Lung microvascular endothelial cell (primary cell): ENCODE measurements around the gene ZDHHC9. TPM values are rescaled to one million over a fixed set of nuclear protein-coding genes. Genes with fewer than 3 reads are reported as not detected.

Source experiments
- DNase-seq, 2 donors: peaks; one replicate each; pipeline versions ENCODE4 v3.0.0 to v3.0.0-alpha.2; 2010; ENCODE audit warnings: low read depth in 2 of 2
- total RNA-seq: library from RNA; depleted of rRNA; stranded (reverse); fragments of >200 nt; gene quantifications from 2 replicates; pipeline ENCODE4 v1.2.1, GENCODE V29; 2014

ZDHHC9 gene
- total RNA-seq, 1 donor from 2014 or later = 15.9 TPM

DNA sequence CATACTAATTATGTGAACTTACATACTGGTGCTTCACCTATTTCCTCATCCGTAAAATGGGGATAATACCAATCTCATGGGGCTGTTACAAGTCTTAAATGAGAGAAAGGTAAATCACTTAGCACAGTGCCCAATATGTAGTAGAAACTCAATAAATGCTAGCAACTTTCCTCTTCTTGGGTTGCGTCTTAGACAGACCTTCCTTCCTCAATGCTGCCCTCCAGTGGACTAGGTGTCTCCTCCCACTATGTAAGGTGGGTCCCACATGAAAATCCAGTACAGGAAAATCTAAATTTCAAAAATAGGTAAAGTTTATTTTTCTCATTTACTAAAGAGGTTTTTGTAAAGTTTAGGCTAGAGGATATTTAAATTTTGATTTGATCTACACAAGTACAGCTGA lies 20.6 kb downstream of the ZDHHC9 start:
- DNase-seq = peak; percentile 28 to 60

DNA sequence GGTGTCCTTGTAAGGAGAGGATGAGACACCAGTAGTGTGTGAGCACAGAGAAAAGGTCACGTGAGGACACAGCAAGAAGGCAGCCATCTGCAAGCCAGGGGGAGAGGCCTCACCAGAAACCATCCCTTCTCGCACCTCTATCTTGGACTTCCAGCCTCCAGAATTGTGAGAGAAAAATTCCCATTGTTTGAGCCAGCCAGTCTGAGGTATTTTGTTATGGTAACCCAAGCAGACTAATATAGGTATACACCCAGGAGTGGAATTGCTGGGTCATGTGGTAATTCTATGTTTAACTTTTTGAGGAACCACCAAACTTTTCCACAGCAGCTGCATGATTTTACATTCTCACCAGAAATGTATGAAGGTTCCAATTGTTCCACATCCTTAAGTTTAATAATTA lies 25.6 kb downstream of the ZDHHC9 start:
- DNase-seq = no peak

DNA sequence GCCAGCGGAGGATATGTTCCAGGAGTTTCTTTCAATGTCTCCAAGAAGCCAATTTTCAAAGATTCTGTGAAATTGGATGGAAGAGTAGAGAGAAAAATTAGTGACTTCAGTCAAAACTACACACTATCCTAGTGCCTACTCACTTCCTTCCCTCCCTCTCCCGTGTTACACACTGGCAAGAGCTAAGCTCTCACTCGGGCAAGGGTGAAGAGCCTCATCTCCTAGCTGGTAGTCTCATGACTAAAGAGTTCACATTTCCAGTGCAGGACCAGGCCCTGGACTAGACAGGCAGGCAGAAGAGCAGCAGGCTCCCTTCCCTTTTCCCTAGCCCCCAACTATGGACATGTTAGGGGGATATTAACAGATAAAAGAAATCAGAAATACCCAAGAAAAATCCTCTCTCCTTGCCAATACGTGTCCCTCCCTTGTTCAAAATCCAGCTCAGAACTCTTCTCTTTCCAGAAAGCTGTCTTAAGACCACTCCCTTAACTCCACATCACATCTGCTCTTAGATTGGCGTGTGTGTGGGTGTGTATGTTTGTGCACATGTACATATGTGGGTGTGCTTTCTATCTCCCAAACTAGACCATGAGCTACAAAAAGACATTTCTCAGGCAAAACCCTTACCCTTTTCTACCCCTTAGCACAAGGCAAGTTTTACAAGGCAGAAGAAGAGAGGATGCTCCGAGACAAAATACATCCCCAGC lies 29.9 kb downstream of the ZDHHC9 start:
- DNase-seq = no peak

DNA sequence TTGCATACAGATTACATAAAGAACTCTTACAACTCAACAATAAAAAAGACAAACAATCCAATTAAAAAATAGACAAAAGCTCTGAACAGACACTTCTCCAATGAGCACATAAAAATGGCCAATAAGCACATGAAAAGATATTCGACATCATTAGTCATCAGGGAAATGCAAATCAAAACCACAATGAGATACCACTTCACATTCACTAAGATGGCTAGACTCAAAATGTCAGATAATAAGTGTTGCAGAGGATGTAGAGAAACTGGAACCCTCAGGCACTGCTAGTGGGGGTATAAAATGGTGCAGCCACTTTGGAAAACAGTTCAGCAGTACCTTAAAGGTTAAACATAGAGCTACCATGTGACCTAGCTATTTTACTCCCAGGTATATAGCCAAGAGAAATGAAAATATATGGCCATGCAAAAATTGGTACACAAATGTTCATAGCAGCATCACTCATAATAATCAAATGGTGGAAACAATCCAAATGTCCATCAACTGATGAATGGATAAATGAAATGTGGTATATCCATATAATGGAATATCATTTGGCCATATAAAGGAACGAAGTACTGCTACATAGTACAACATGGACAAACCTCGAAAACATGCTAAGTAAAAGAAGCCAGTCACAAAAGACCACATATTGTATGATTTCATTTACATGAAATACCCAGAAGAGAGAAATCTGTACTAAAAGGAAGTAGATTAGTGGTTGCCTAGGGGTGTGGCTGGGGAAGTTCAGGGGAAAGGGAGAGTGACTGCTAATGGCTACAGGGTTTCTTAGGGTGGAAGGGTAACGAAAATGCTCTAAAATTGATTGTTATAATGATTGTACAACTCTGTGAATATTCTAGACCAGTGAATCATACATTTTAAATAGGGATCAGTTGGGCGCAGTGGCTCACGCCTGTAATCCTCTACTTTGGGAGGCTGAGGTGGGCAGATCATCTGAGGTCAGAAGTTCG lies 34.6 kb downstream of the ZDHHC9 start:
- DNase-seq = no peak

DNA sequence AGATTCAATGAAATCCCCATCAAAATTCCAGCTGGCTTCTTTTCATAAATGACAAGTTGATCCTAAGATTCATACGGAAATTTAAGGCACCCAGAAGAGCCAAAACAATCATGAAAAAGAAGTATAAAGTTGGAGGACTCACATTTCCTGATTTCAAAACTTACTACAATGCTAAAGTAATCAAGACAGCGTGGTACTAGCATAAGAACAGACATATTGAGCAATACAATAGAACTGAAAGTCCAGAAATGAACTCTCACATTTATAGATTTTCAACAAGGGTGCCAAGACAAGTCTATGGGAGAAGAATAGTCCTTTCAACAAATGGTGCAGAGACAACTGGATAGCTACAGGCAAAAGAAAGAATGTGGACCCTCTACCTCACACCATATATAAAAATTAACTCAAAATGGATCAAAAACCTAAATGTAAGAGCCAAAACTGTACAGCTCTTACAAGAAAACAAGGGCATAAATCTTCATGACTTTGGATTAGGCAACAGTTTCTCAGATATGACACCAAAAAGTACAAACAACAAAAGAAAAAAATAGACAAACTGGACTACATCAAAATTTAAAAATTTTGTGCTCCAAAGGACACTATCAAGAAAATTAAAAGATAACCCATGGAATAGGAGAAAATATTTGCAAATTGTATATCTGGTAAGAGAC lies 35.4 kb downstream of the ZDHHC9 start:
- DNase-seq = no peak

DNA sequence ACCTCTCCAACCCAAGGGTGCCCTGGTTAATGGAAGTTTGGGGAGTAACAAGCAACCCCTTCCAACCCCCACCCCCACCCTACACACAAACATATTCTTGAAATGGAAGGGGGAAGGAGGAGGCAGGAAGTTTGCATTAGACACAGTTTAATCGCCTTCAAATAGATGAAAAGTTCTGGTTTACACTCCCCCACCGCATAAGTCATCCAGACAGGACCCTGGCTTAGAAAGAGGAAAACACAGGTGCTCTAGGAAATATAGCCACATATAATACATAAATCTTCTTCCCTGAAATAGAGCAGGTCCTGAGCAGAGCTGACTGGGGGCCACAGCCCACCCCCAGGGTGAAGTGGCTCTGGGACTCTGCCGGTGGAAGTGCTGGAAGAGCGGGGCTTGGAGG lies 38.9 kb downstream of the ZDHHC9 start:
- no peak for DNase-seq

DNA sequence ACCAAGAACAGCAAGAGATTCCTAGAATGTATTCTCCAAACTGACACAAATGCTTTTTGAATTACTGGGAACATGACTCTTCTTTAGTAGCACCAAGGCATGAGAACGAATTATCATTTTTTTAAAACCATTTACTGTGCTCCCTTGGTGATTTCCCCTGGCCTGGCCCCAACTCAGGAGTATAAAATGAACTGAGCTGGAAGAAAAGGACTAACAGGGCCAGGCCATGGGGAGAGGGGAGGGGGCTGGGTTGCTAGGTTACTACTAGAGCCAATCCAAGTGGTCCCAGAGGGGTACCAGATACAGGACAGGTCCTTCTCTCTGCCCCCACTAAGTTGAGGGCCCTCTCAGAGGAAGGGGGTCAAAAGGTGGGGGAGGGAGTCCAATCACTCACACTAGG lies 40.8 kb downstream of the ZDHHC9 start:
- DNase-seq = no peak

DNA sequence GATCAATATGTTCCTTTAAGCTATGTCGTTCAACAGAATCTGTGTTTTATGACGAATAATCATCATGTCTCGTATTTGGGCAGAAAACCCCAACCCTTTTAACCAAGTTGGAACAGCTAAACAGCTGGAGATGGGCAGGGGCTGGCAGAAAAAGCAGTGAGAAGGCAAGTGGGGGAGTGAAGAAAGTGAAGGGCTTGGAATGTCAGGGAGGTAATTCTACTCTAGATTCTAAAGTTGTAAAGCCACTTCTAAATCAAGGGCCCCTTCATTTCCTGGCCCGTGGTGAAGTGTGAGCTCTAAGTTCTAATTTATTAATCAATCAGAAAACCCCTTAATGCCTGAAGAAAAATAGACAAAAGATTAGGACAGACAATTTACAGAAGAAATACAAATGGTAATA lies 43.5 kb downstream of the ZDHHC9 start:
- DNase-seq = no peak

DNA sequence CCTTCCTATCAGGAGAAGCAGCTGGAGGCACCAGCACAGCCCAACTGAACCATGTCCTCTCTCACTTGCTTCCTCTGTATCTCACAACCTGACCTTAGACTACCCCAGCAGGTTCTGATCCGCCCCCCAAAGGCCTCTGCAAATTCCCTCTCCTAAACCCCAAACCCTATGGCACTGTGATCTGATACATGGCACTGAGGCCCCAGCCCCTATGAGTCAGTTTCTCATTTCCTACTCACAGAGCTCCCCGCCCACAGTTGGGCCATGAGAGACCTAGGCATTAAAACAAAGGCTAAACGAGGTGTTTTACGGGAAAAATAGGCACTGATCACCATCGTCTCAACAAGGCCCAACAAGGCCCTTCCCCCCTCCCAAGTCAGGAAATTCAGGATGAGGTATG lies 44.8 kb downstream of the ZDHHC9 start:
- no peak for DNase-seq

DNA sequence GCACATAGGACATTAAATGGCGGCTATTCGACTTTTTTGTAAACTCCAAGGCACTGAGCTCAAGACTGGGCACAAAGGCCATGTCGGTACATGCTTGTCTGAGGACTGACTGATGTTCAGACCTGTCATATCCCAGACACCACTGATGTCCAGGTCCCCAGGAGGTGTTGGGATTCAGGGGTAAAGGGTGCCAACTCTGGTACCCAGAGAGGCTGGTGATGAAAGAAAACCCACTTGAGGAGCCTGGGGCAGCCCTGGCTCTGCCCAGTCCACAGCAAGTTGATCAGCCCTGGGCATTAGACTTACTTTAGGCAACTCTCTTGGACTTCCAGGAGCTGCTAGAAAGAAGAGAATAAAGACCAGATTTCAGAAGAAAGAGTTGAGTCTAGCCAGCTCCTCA lies 45.2 kb downstream of the ZDHHC9 start:
- no peak for DNase-seq

DNA sequence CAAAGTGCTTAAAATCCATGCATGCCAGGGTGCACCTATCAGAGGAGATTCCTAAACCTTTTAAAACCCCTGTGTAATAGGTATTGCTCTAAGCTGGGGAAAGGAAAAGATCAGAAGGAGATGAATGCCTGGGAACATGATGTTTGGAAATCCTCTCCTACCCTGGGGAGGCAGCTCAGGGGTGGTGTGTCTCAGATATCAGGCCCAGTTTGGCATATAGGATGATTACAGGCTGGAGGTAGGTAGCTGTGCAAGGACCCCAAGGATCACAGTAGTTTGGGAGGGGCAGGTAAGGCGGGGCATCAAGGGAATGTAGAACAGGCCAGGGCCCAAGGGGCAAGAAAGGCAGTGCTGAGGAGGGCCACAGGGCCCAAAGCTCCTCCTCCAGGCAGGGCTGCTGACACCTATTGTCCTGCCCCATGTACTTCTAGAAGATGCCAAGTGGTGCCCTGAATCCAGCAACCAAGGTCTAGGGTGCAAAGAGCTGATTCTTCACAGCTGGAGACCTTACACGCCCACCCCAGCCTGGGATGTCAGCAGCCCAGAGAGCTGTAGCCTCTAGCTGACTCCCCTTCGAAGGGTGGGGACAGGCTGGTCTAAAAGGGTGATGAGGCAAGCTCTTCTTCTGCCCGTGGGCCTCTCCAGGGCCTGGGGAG lies 46.3 kb downstream of the ZDHHC9 start:
- DNase-seq = no peak

DNA sequence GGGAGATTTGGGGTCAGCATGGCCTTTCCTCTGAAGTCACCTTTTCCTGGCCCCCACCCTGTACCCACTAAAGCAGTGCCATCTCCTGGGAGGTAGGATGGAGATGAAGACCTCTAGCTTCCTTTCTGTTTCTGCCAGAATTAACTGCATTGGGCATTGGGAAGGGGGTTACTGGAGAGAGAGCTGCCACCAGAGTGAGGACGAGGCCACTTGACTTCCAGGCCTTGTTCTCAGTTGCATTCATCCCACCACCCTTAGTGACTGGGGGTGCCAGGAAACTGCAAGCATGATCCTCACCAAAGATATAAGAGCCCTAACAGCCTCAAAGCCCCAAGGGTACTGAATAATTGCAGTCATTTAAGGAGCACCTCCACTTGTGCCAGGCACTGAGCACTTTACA lies 48.1 kb downstream of the ZDHHC9 start:
- no peak for DNase-seq

DNA sequence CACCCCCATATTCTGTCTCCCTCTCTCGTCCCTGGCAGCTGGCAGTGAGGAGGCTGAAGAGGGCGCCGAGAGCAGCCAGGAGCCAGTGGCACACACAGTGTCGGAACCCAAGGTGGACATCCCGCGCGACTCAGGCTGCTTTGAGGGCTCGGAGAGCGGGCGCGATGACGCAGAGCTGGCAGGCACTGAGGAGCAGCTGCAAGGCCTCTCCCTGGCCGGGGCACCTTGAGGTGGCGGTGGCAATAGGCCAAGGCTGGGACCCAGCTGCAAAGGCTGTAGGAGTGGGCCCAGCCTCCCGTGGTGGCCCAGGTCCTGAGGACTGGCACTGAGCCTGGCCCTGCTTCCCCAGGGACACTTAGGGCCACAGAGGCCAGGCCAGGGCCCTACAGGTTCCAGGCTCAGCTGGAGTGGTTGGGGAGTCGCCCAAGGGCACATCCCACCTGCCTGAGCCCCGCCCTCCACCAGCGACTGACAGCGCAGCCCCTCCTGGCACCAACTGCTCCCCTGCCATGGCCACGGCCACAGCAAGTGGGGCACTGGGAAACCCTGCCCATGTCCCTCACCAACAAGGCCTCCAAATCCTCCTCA lies 50.0 kb downstream of the ZDHHC9 start:
- no peak for DNase-seq

DNA sequence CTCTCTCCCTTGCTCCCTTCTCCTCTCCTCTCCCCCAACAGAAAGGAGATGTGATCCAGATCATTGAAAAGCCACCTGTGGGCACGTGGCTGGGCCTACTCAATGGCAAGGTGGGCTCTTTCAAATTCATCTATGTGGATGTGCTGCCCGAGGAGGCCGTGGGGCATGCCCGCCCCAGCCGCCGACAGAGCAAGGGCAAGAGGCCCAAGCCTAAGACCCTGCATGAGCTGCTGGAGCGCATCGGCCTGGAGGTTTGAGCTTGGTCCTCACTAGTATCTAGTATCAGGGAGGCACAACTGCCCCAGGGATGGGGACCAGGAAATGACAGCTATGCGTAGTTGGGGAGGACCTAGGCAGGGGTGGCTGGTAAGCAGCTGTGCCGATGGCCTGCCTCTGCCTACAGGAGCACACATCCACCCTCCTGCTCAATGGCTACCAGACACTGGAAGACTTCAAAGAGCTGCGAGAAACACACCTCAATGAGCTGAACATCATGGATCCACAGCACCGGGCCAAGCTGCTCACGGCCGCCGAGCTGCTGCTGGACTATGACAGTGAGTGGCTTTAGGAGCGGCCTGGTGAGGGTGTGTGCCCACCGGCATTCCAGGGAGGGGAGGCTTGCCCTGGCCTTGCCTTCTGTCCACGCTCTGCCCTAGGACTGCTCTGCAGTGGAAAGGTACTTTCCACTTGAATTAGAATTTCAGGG lies 50.9 kb downstream of the ZDHHC9 start:
- DNase-seq = no peak

DNA sequence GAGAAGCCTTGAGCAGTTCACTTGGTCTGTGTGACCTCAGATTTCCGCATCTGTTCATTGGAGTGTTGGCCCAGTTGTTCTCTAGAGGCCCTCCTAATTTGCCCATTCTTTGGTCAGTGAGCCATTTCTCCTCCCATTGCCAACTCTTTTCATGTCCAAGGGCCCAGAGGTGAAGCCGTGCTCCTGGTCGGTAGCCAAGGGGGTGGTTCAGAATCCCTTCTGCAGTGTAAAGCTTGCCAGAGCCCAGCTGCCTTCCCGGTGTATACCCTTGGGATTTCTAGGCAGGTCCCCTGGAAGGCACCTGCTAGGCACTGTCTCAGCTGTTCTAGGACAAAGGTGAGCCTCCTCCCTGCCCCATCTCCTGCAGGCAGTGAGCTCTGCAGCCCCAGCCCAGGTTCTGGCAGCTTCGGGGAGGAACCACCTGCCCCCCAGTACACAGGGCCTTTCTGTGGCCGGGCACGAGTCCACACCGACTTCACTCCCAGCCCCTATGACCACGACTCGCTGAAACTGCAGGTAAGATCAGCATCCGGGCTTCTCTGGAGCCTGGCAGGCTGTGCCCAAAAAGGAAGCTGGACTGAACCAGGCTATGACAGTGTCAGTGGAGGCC lies 51.6 kb downstream of the ZDHHC9 start:
- DNase-seq = no peak

DNA sequence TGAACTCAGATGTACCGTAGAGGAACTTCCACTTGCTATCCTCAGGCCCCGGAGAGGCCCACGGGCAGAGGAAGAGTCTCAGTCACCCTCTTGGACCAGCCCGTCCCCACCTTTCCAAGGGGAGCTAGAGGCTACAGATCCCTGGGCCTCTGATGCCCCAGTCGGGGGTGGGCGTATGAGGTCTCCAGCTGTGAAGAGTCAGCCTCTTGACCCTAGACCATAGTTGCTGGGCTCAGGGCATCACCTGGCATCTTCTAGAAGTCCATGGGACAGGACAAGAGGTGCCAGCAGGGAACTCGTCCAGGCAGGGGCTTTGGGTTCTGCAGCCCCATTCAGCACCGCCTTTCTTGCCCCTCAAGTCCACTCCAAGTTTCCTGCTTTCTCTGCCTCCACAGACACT lies 52.4 kb downstream of the ZDHHC9 start:
- DNase-seq = no peak

DNA sequence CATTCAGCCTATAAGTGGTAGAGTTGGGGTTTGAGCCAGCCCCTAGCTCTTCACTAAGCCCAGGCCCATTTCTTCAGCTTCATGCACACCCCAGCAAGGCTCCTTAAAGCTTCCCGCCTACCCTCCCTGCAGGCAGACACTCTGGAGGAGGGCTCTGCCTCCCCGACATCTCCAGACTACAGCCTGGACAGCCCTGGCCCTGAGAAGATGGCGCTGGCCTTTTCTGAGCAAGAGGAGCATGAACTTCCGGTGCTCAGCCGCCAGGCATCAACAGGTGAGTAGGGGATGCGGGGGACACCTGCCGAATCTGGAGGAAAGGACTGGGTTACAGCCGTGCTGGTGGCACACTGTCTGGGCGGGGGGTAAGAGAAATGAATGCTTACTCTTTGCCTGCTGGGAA lies 52.9 kb downstream of the ZDHHC9 start:
- DNase-seq = no peak

DNA sequence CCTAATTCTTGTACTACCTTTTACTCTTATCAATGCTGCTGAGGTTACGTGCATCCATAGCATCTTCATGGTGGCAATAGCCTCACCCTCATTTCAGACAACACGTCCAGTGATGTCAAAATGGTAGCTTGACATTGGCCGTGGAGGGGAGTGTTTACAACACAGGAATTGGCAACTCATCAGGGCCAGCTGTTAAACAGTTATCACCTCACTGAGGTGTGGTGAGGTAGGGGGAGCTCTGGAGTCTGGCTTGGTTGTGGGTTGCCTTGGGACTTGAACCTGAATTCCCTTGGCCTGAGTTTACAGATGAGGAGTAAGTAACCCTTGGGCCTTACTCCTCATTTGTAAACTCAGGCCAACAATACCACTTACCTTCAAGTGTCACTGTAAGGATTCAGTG lies 53.5 kb downstream of the ZDHHC9 start:
- DNase-seq = no peak

DNA sequence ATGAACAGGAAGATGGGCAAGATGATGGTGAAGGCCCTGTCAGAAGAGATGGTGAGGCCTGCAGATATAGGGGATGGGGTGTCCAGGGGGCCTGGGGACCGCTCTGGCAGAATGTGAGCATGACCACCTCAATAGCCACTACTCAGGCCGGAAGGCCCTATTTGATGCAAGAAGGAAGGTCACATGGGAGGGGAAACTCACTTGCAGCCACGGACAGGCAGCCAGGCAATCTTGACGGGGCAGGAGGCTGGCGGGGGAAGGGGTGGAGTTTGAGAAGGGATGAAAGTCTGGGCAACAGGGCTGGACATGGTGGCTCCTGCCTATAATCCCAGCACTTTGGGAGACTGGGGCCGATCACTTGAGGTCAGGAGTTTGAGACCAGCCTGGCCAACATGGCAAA lies 55.2 kb downstream of the ZDHHC9 start:
- no peak for DNase-seq

DNA sequence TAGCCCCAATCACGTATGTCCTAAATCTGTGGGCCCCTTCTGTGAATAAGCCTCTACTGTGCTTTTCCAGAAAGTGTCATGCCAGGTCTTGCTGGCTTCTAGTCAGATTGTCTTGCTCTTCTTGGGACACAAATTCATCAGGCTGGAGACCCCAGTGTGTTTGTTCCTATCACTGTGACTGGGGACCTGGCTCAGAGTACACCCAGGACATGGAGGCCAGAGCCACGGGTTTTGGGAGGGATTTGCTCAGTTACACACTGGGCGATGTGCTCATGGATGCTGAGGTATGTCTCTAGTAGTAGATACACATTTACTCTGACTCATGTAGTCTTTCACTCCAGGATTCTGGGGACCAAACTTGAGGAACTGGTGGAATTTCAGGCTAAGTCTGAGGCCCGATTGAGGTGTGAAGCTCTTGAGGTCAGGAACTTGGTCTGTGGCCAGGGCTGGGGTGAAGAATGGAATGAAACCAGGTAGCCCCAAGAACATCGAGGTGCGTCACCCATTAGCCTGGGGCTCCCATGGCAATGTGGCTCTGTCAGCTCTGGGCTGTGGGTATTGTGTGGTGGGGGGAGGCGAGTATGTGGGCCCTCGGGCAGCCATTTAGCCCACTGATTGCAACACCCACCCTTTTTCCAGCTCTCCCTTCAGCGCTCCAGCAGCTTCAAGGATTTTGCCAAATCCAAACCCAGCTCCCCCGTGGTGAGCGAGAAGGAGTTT lies 56.2 kb downstream of the ZDHHC9 start:
- no peak for DNase-seq
